ENCODE data around the gene CEACAM20. TPM values are rescaled to one million over a fixed set of nuclear protein-coding genes. Genes with fewer than 3 reads are reported as not detected.
A peak's percentile ranks its signal among the peaks of the same experiment; 100 is the strongest.

Gene CEACAM20
- polyA plus RNA-seq, 1 donor from 2014 or later: not detected

GRCh38 chr19:44498988-44499387 lies 30.5 kb downstream of the CEACAM20 start:
- Histone ChIP-seq H3K9me2 (ENCODE audit: insufficient read depth, low read length) (no peaks in the 10 kb centered on the region), H3K27me3 (ENCODE audit: insufficient read depth, low read depth, low read length) (no peaks in the 10 kb centered on the region), H3K27ac (ENCODE audit: low read length) (no peak overlapping the region), H3K36me3 (ENCODE audit: insufficient read depth, low read length) (peaks cover 18% of the 10 kb centered on the region), H3K4me3 (ENCODE audit: low read length) (peak overlapping the region; percentile 89), H3K4me2 (ENCODE audit: low read length) (peak overlapping the region; percentile 92), H3K79me2 (replicated peaks; ENCODE audit: insufficient read depth, low read length) (peaks cover 37% of the 10 kb centered on the region), H3F3A (ENCODE audit: insufficient read depth, low read length, poor library complexity, severe bottlenecking) (no peaks in the 10 kb centered on the region), H2AFZ (ENCODE audit: low read depth, low read length) (no peak overlapping the region), H3K9ac (ENCODE audit: low read length) (no peak overlapping the region), H4K20me1 (ENCODE audit: insufficient read depth) (no peaks in the 10 kb centered on the region), H3K9me3 (ENCODE audit: low read length) (peaks cover 33% of the 10 kb centered on the region)
- TF ChIP-seq EP300 (conservative IDR thresholded peaks at IDR 0.05; ENCODE audit: poor library complexity, severe bottlenecking): no peak
- TF ChIP-seq MXI1 (conservative IDR thresholded peaks at IDR 0.05; ENCODE audit: poor library complexity, severe bottlenecking): no peak
- no peak for TF ChIP-seq TAF1 (IDR thresholded peaks at IDR 0.05; ENCODE audit: low read depth)
- TF ChIP-seq POLR2AphosphoS5 (IDR thresholded peaks at IDR 0.05): no peak
- no peak for TF ChIP-seq EZH2 (IDR thresholded peaks at IDR 0.05; ENCODE audit: borderline replicate concordance, insufficient read depth, low read length, poor library complexity, severe bottlenecking)
- no peak for TF ChIP-seq RAD21 (conservative IDR thresholded peaks at IDR 0.05)
- no peak for TF ChIP-seq REST (IDR thresholded peaks at IDR 0.05; ENCODE audit: borderline replicate concordance)
- TF ChIP-seq SMC3 (conservative IDR thresholded peaks at IDR 0.05; ENCODE audit: poor library complexity): no peak
- no peak for TF ChIP-seq CTCF (IDR thresholded peaks at IDR 0.05; ENCODE audit: poor library complexity, severe bottlenecking)

GRCh38 chr19:44496711-44497110 lies 32.8 kb downstream of the CEACAM20 start:
- Histone ChIP-seq H3K36me3 (ENCODE audit: insufficient read depth, low read length) (peaks cover 39% of the 10 kb centered on the region), H3K9me3 (ENCODE audit: low read length) (peaks cover 51% of the 10 kb centered on the region)

More at GRCh38 chr19:44496711-44497110, 32.8 kb downstream of the CEACAM20 start:
- Histone ChIP-seq H2AFZ (ENCODE audit: low read depth, low read length) (no peak overlapping the region), H3K27ac (ENCODE audit: low read length) (no peak overlapping the region), H3K79me2 (replicated peaks; ENCODE audit: insufficient read depth, low read length) (peaks cover 44% of the 10 kb centered on the region), H3K4me3 (ENCODE audit: low read length) (no peak overlapping the region), H4K20me1 (ENCODE audit: insufficient read depth) (no peaks in the 10 kb centered on the region), H3K27me3 (ENCODE audit: insufficient read depth, low read depth, low read length) (no peaks in the 10 kb centered on the region), H3K9me2 (ENCODE audit: insufficient read depth, low read length) (no peaks in the 10 kb centered on the region), H3K4me2 (ENCODE audit: low read length) (no peak overlapping the region), H3K9ac (ENCODE audit: low read length) (no peak overlapping the region), H3F3A (ENCODE audit: insufficient read depth, low read length, poor library complexity, severe bottlenecking) (no peaks in the 10 kb centered on the region)
- no peak for TF ChIP-seq SMC3 (conservative IDR thresholded peaks at IDR 0.05; ENCODE audit: poor library complexity)
- no peak for TF ChIP-seq CTCF (IDR thresholded peaks at IDR 0.05; ENCODE audit: poor library complexity, severe bottlenecking)
- no peak for TF ChIP-seq POLR2AphosphoS5 (IDR thresholded peaks at IDR 0.05)
- no peak for TF ChIP-seq RAD21 (conservative IDR thresholded peaks at IDR 0.05)
- no peak for TF ChIP-seq REST (IDR thresholded peaks at IDR 0.05; ENCODE audit: borderline replicate concordance)
- TF ChIP-seq EP300 (conservative IDR thresholded peaks at IDR 0.05; ENCODE audit: poor library complexity, severe bottlenecking): no peak
- TF ChIP-seq EZH2 (IDR thresholded peaks at IDR 0.05; ENCODE audit: borderline replicate concordance, insufficient read depth, low read length, poor library complexity, severe bottlenecking): no peak
- no peak for TF ChIP-seq TAF1 (IDR thresholded peaks at IDR 0.05; ENCODE audit: low read depth)
- TF ChIP-seq MXI1 (conservative IDR thresholded peaks at IDR 0.05; ENCODE audit: poor library complexity, severe bottlenecking): no peak

Measured in neural cell (in vitro differentiated cells).